Hepatocyte (in vitro differentiated cells): ENCODE results near the gene TXNL4B. TPM values are rescaled to one million over a fixed set of nuclear protein-coding genes. Genes with fewer than 3 reads are reported as not detected.

Experiments
- DNase-seq: peaks from one replicate; pipeline ENCODE4 v3.0.0-alpha.2; 2016; ENCODE audit warnings: low spot score
- H2AFZ ChIP-seq: fragments of 200-600 bp; sonication (generic); 2 replicates; pipeline ENCODE4 v1.6.0; 2016; ENCODE audit warnings: antibody characterized with exemption, mild to moderate bottlenecking
- H3K27ac ChIP-seq: fragments of 200-600 bp; sonication (generic); 2 replicates; pipeline ENCODE4 v1.5.1; 2016; ENCODE audit warnings: mild to moderate bottlenecking
- H3K27me3 ChIP-seq: fragments of 200-600 bp; sonication (generic); 2 replicates; pipeline ENCODE4 v1.6.1; 2016
- H3K36me3 ChIP-seq: fragments of 200-600 bp; sonication (generic); replicated peaks from 2 replicates; pipeline ENCODE4 v1.5.1; 2016; ENCODE audit warnings: low read depth; ENCODE audit not compliant: insufficient read depth
- H3K4me1 ChIP-seq: fragments of 200-600 bp; sonication (generic); 2 replicates; pipeline ENCODE4 v1.5.1; 2016; ENCODE audit warnings: mild to moderate bottlenecking, moderate library complexity; ENCODE audit not compliant: insufficient read depth
- H3K4me2 ChIP-seq: fragments of 200-600 bp; sonication (generic); 2 replicates; pipeline ENCODE4 v1.6.0; 2016
- H3K4me3 ChIP-seq: fragments of 200-600 bp; sonication (generic); 2 replicates; pipeline ENCODE4 v1.5.1; 2016; ENCODE audit warnings: mild to moderate bottlenecking
- H3K79me2 ChIP-seq: fragments of 200-600 bp; sonication (generic); 2 replicates; pipeline ENCODE4 v1.6.0; 2017; ENCODE audit warnings: mild to moderate bottlenecking
- H3K9me2 ChIP-seq: fragments of 200-600 bp; sonication (generic); replicated peaks from 2 replicates; pipeline ENCODE4 v1.6.0; 2017; ENCODE audit warnings: mild to moderate bottlenecking; ENCODE audit not compliant: insufficient read depth
- H3K9me3 ChIP-seq: fragments of 200-600 bp; sonication (generic); 2 replicates; pipeline ENCODE4 v1.5.1; 2016; ENCODE audit warnings: low read depth, mild to moderate bottlenecking
- H4K20me1 ChIP-seq: fragments of 200-600 bp; sonication (generic); 2 replicates; pipeline ENCODE4 v1.6.0; 2016; ENCODE audit warnings: mild to moderate bottlenecking; ENCODE audit not compliant: insufficient read depth, poor library complexity, severe bottlenecking
- CTCF ChIP-seq: fragments of 200-600 bp; sonication (generic); IDR thresholded peaks from 2 replicates; pipeline ENCODE4 v1.5.1; 2016; ENCODE audit warnings: antibody characterized with exemption, mild to moderate bottlenecking; ENCODE audit not compliant: poor library complexity
- EZH2 ChIP-seq: fragments of 200-600 bp; sonication (generic); IDR thresholded peaks from 2 replicates; pipeline ENCODE4 v1.6.1; 2016; ENCODE audit warnings: antibody characterized with exemption, mild to moderate bottlenecking, borderline replicate concordance
- EZH2phosphoT487 ChIP-seq: fragments of 200-600 bp; sonication (generic); IDR thresholded peaks from one replicate; pipeline ENCODE4 v1.6.1; 2018; ENCODE audit warnings: antibody characterized with exemption, mild to moderate bottlenecking, low read depth, moderate library complexity; ENCODE audit not compliant: unreplicated experiment, severe bottlenecking
- WGBS: methylation state at CpG from one replicate; pipeline ENCODE4 v1.1.6; 2016; ENCODE audit warnings: low lambda C conversion rate; ENCODE audit errors: missing lambda C conversion rate; 5-methylcytosine and 5-hydroxymethylcytosine counted together
- polyA plus RNA-seq: library from polyadenylated mRNA; unstranded; fragments of >200 nt; fragmentation: Nextera tagmentation; extraction: Ambion mirVana; gene quantifications from 2 replicates; pipeline ENCODE4 v1.2.1, GENCODE V29; 2016
- total RNA-seq: library from RNA; depleted of rRNA; stranded (reverse); fragments of >200 nt; gene quantifications from 2 replicates; pipeline ENCODE4 v1.2.3, GENCODE V29; 2014

Gene TXNL4B
- total and polyA plus RNA-seq, 2 experiments from 2014 or later, result 8.5 to 10.0 TPM

GRCh38 chr16:72105978-72106377 lies 12.6 kb upstream of the TXNL4B start:
- Histone ChIP-seq H3K4me2 (no peak overlapping the region), H4K20me1 (no peaks in the 10 kb centered on the region), H3K27me3 (no peaks in the 10 kb centered on the region), H3K4me1 (no peaks in the 10 kb centered on the region), H3K9me2 (no peaks in the 10 kb centered on the region), H3K36me3 (no peaks in the 10 kb centered on the region), H3K27ac (no peak overlapping the region), H3K9me3 (no peaks in the 10 kb centered on the region), H2AFZ (no peak overlapping the region), H3K4me3 (no peak overlapping the region), H3K79me2 (no peaks in the 10 kb centered on the region)
- TF ChIP-seq EZH2phosphoT487 (no peak), EZH2 (no peak), CTCF (no peak)
- WGBS, result 96% methylated on average over 12 of the region's 12 CpGs
- no peak for DNase-seq

GRCh38 chr16:72104905-72105304 lies 11.5 kb upstream of the TXNL4B start:
- H3K4me3 ChIP-seq, result no peak overlapping the region
- no peaks in the 10 kb centered on the region for H3K36me3 ChIP-seq
- no peaks in the 10 kb centered on the region for H3K4me1 ChIP-seq
- no peak for DNase-seq
- no peak overlapping the region for H3K4me2 ChIP-seq
- H4K20me1 ChIP-seq, result no peaks in the 10 kb centered on the region
- H3K79me2 ChIP-seq, result no peaks in the 10 kb centered on the region
- H3K27ac ChIP-seq, result no peak overlapping the region
- H3K27me3 ChIP-seq, result no peaks in the 10 kb centered on the region
- H2AFZ ChIP-seq, result no peak overlapping the region
- WGBS, result 90% methylated on average over 9 of the region's 9 CpGs
- no peak for TF ChIP-seq EZH2
- no peak for TF ChIP-seq EZH2phosphoT487
- H3K9me2 ChIP-seq, result no peaks in the 10 kb centered on the region
- no peaks in the 10 kb centered on the region for H3K9me3 ChIP-seq

- H3K9me3 ChIP-seq, result no peaks in the 10 kb centered on the region
- no peaks in the 10 kb centered on the region for H3K4me1 ChIP-seq
- no peak for DNase-seq
- H3K4me2 ChIP-seq, result no peak overlapping the region
- H4K20me1 ChIP-seq, result no peaks in the 10 kb centered on the region
- no peak overlapping the region for H2AFZ ChIP-seq
- no peak overlapping the region for H3K4me3 ChIP-seq
- WGBS, result 98% methylated on average over 10 of the region's 10 CpGs
- no peaks in the 10 kb centered on the region for H3K9me2 ChIP-seq
- no peak overlapping the region for H3K27ac ChIP-seq
- H3K79me2 ChIP-seq, result peaks cover 5% of the 10 kb centered on the region
- no peaks in the 10 kb centered on the region for H3K27me3 ChIP-seq
- no peak for TF ChIP-seq CTCF
- no peak for TF ChIP-seq EZH2
- no peak for TF ChIP-seq EZH2phosphoT487
- no peaks in the 10 kb centered on the region for H3K36me3 ChIP-seq
These were observed 7.8 kb upstream of the TXNL4B start for GRCh38 chr16:72101195-72101594.

GRCh38 chr16:72099377-72099818 lies 6.0 kb upstream of the TXNL4B start:
- H3K27me3 ChIP-seq, result no peaks in the 10 kb centered on the region
- H3K36me3 ChIP-seq, result no peaks in the 10 kb centered on the region
- no peaks in the 10 kb centered on the region for H4K20me1 ChIP-seq
- H3K79me2 ChIP-seq, result peaks cover 23% of the 10 kb centered on the region
- H3K4me1 ChIP-seq, result peaks cover 11% of the 10 kb centered on the region
- no peaks in the 10 kb centered on the region for H3K9me2 ChIP-seq
- DNase-seq, result peak; percentile 75
- no peak overlapping the region for H3K4me3 ChIP-seq
- no peak overlapping the region for H3K27ac ChIP-seq
- no peaks in the 10 kb centered on the region for H3K9me3 ChIP-seq
- no peak overlapping the region for H2AFZ ChIP-seq
- 71% methylated on average over 12 of the region's 12 CpGs for WGBS
- no peak for TF ChIP-seq EZH2phosphoT487
- no peak for TF ChIP-seq EZH2
- peak; percentile 57 for TF ChIP-seq CTCF
- no peak overlapping the region for H3K4me2 ChIP-seq
